Activated T-helper 1 cell treated with anti-CD3 and anti-CD28 coated beads, Interleukin-12 subunit alpha, Interleukin-12 subunit beta, Interleukin-2, Interleukin-4 antibody, amounts not matched to agents 30 ng/mL and 10 ng/mL and 1 ng/mL, durations not matched to agents 14 hours and 24 hours and 36 hours (primary cell): ENCODE data around the gene SLC10A3. TPM values are rescaled to one million over a fixed set of nuclear protein-coding genes. Genes with fewer than 3 reads are reported as not detected.
A peak's percentile ranks its signal among the peaks of the same experiment; 100 is the strongest.

Experiments used
- DNase-seq: peaks from one replicate; pipeline ENCODE4 v3.0.0; 2021; ENCODE audit warnings: low spot score
- H3K27ac Mint-ChIP-seq: one replicate; pipeline ENCODE4 v1.8.0; 2021; ENCODE audit warnings: mild to moderate bottlenecking, mixed read lengths
- H3K27me3 Mint-ChIP-seq: one replicate; pipeline ENCODE4 v1.8.0; 2022; ENCODE audit warnings: mild to moderate bottlenecking, moderate library complexity, mixed read lengths; ENCODE audit not compliant: insufficient read depth
- H3K36me3 Mint-ChIP-seq: one replicate; pipeline ENCODE4 v1.8.0; 2021; ENCODE audit warnings: low read depth, mixed read lengths
- H3K4me1 Mint-ChIP-seq: one replicate; pipeline ENCODE4 v1.8.0; 2021; ENCODE audit warnings: low read depth, mixed read lengths
- H3K4me3 Mint-ChIP-seq: one replicate; pipeline ENCODE4 v1.8.0; 2021; ENCODE audit warnings: mild to moderate bottlenecking, moderate library complexity, mixed read lengths
- H3K9me3 Mint-ChIP-seq: one replicate; pipeline ENCODE4 v1.8.0; 2021; ENCODE audit warnings: mixed read lengths
- intact Hi-C: fragments of 100-400 bp; cut with micrococcal nuclease; formaldehyde crosslinking; loops from one replicate; pipeline ENCODE4 v1.15.1; 2024
- total RNA-seq: library from RNA; stranded (reverse); gene quantifications from 2 replicates; pipeline ENCODE4 v1.2.3, GENCODE V29; 2022

SLC10A3 gene
- total RNA-seq, 1 donor from 2014 or later, result 19.9 TPM

GRCh38 chrX:154517101-154517781, 26.8 kb upstream of the SLC10A3 start:
- peaks cover 20% of the 10 kb centered on the region for H3K4me1 Mint-ChIP-seq
- peaks cover 5% of the 10 kb centered on the region for H3K36me3 Mint-ChIP-seq
- DNase-seq, result no peak
- intact Hi-C loops, result loop anchor here (2.0 to 10.0 kb wide), 2 partner anchors 88 to 542 kb away; partner anchors contain the start of genes ATP6AP1, HCFC1 and TMEM187
- H3K4me3 Mint-ChIP-seq, result peak overlapping the region; percentile 87
- no peaks in the 10 kb centered on the region for H3K9me3 Mint-ChIP-seq
- no peak overlapping the region for H3K27ac Mint-ChIP-seq
- no peaks in the 10 kb centered on the region for H3K27me3 Mint-ChIP-seq

DNA sequence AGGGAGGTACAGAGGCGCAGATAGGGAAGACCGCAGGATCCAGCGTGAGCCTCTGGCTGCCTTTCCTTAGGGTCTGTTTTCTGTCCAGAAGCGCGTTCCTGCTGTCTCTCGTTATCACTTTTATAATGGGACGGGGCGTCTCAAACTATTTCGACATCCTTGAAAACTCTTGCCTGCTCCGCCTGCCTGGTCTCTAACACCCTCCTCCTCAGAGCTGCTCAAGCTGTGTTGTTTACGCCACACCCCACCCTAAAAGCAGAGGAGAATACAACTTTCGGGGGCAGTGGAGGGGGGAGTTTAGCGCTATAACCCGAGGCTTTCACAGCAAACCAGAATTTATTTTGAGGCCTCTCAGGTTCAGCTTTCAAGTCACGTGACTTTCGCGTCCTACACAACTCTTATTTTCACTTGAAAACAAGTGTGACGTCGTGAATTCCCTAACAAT, 26.2 kb upstream of the SLC10A3 start:
- H3K9me3 Mint-ChIP-seq, result no peaks in the 10 kb centered on the region
- intact Hi-C loops, result loop anchor here (1.0 to 10.0 kb wide), 6 partner anchors 26 to 542 kb away; partner anchors contain the start of genes ATP6AP1, HCFC1, IKBKG and LAGE3

GRCh38 chrX:154515966-154516655, 25.7 kb upstream of the SLC10A3 start, which contains the start of gene FAM3A:
TSS of gene FAM3A (minus strand) at chrX:154516232. CDS start at chrX:154515772, 460 bp downstream.
- no peaks in the 10 kb centered on the region for H3K27me3 Mint-ChIP-seq

More for the DNA sequence above, 26.2 kb upstream of the SLC10A3 start:
- peaks cover 23% of the 10 kb centered on the region for H3K4me1 Mint-ChIP-seq
- peaks cover 5% of the 10 kb centered on the region for H3K36me3 Mint-ChIP-seq
- peak overlapping the region; percentile 91 for H3K27ac Mint-ChIP-seq
- peak overlapping the region; percentile 87 for H3K4me3 Mint-ChIP-seq
- no peaks in the 10 kb centered on the region for H3K27me3 Mint-ChIP-seq
- no peak for DNase-seq

GRCh38 chrX:154515090-154515965, 24.9 kb upstream of the SLC10A3 start:
- peak overlapping the region; percentile 81 for H3K4me3 Mint-ChIP-seq
- peak; percentile 4 for DNase-seq

More at GRCh38 chrX:154515966-154516655, 25.7 kb upstream of the SLC10A3 start, which contains the start of gene FAM3A:
- intact Hi-C loops, result loop anchor here (1.0 to 10.0 kb wide), 6 partner anchors 26 to 541 kb away; partner anchors contain the start of genes ATP6AP1, HCFC1, IKBKG and LAGE3
- Mint-ChIP-seq H3K4me3 (peak within 1 kb of the TSS; percentile 87), H3K9me3 (no peaks in the 10 kb centered on the region), H3K4me1 (peaks cover 28% of the 10 kb centered on the region), H3K36me3 (peaks cover 6% of the 10 kb centered on the region), H3K27ac (peak within 1 kb of the TSS; percentile 91)
- DNase-seq, result peak; percentile 87

GRCh38 chrX:154513716-154514115, 23.3 kb upstream of the SLC10A3 start:
- no peak for DNase-seq
- Mint-ChIP-seq H3K36me3 (peaks cover 23% of the 10 kb centered on the region), H3K4me1 (peaks cover 34% of the 10 kb centered on the region), H3K27ac (peak overlapping the region; percentile 84), H3K27me3 (no peaks in the 10 kb centered on the region), H3K9me3 (no peaks in the 10 kb centered on the region), H3K4me3 (peak overlapping the region; percentile 75)
- intact Hi-C loops, result loop anchor here (10.0 kb wide), 1 partner anchor 539 kb away; the partner anchor contains the start of genes HCFC1 and TMEM187

More at GRCh38 chrX:154515090-154515965, 24.9 kb upstream of the SLC10A3 start:
- H3K27ac Mint-ChIP-seq, result peak overlapping the region; percentile 51
- no peaks in the 10 kb centered on the region for H3K9me3 Mint-ChIP-seq
- H3K4me1 Mint-ChIP-seq, result peaks cover 34% of the 10 kb centered on the region
- H3K27me3 Mint-ChIP-seq, result no peaks in the 10 kb centered on the region
- intact Hi-C loops, result loop anchor here (10.0 kb wide), 1 partner anchor 541 kb away; the partner anchor contains the start of genes HCFC1 and TMEM187
- H3K36me3 Mint-ChIP-seq, result peaks cover 10% of the 10 kb centered on the region

DNA sequence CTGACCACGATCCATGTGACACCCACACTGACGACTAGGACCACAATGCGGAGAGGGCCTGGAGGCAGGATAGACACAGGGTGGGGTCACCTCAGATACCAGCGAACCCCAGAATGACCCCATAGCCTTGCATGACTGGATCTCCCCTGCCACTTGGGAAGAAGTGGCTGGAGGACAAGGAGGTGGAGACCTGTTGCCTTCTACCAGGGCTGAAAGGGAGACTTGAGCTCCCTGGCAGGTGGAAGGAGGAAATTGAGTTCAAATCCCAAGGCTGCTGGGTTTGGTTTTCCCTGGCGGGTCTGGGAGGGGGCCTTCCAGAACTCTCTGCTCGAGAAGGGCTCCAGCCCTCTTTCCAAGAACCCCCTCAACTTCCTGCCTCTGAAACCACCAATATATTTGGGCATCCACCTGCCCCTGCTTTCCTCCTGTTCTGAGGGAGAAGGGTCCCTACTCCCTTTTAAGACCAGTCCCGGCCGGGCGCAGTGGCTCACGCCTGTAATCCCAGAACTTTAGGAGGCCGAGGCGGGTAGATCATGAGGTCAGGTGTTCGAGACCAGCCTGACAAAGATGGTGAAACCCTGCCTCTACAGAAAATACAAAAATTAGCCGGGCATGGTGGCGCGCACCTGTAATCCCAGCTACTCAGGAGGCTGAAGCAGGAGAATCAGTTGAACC, 22.6 kb upstream of the SLC10A3 start:
- no peaks in the 10 kb centered on the region for H3K9me3 Mint-ChIP-seq
- H3K27ac Mint-ChIP-seq, result no peak overlapping the region
- H3K4me3 Mint-ChIP-seq, result no peak overlapping the region
- H3K27me3 Mint-ChIP-seq, result no peaks in the 10 kb centered on the region
- DNase-seq, result no peak
- peaks cover 27% of the 10 kb centered on the region for H3K36me3 Mint-ChIP-seq
- peaks cover 34% of the 10 kb centered on the region for H3K4me1 Mint-ChIP-seq
- intact Hi-C loops, result loop anchor here (10.0 kb wide), 1 partner anchor 538 kb away; the partner anchor contains the start of genes HCFC1 and TMEM187

DNA sequence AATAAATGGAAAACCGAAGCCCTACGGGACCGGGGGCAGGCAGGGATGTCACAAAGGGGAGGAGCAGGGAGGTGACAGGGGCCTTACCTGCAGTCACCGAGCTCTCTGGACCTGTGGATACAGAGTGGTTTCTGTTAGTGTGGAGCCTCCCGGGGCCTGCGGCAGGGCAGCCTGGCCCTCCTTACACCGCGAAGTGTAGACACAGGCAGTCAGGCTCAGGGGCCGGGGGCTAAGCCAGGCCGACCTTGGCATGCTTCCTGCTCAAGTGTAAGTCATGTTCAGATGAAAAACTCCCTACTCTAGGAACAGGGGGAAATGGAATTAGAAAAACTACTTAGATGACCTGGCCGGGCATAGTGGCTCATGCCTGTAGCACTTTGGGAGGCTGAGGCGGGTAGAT, 21.3 kb upstream of the SLC10A3 start:
- Mint-ChIP-seq H3K9me3 (no peaks in the 10 kb centered on the region), H3K4me3 (no peak overlapping the region), H3K27me3 (no peaks in the 10 kb centered on the region), H3K27ac (peak overlapping the region; percentile 23), H3K36me3 (peaks cover 27% of the 10 kb centered on the region), H3K4me1 (peaks cover 32% of the 10 kb centered on the region)
- DNase-seq, result no peak
- intact Hi-C loops, result loop anchor here (10.0 kb wide), 1 partner anchor 537 kb away; the partner anchor contains the start of genes HCFC1 and TMEM187

- Mint-ChIP-seq H3K4me1 (peaks cover 22% of the 10 kb centered on the region), H3K36me3 (peaks cover 28% of the 10 kb centered on the region), H3K4me3 (no peak overlapping the region), H3K27me3 (no peaks in the 10 kb centered on the region), H3K27ac (no peak overlapping the region), H3K9me3 (no peaks in the 10 kb centered on the region)
- intact Hi-C loops, result no loop called here
- DNase-seq, result no peak
Measured at GRCh38 chrX:154509455-154509854, 19.0 kb upstream of the SLC10A3 start.

DNA sequence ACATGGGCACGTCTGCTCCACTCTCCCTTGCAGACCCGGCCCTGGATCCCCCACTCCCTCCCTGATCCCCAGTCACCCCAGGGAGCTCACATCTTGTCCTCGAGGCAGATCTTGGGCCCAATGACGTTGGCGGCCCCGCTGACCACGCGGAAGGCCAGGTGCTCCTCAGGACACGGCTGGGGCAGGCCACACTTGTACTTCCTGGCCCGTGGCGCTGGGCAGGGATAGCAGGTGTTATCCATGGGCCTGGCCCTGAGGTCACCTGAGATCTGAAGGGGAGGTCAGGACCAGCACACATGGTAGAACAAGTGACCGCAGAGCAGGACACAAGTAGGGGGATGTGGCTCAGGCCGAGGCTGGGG, 17.9 kb upstream of the SLC10A3 start:
- Mint-ChIP-seq H3K4me1 (peaks cover 14% of the 10 kb centered on the region), H3K27me3 (no peaks in the 10 kb centered on the region), H3K9me3 (no peaks in the 10 kb centered on the region), H3K36me3 (peaks cover 24% of the 10 kb centered on the region), H3K27ac (no peak overlapping the region), H3K4me3 (no peak overlapping the region)
- DNase-seq, result no peak
- intact Hi-C loops, result no loop called here

GRCh38 chrX:154507673-154508383, 17.4 kb upstream of the SLC10A3 start:
- no peaks in the 10 kb centered on the region for H3K27me3 Mint-ChIP-seq
- H3K27ac Mint-ChIP-seq, result no peak overlapping the region
- peaks cover 24% of the 10 kb centered on the region for H3K36me3 Mint-ChIP-seq
- DNase-seq, result no peak
- H3K4me1 Mint-ChIP-seq, result peaks cover 14% of the 10 kb centered on the region
- intact Hi-C loops, result no loop called here
- no peak overlapping the region for H3K4me3 Mint-ChIP-seq
- H3K9me3 Mint-ChIP-seq, result no peaks in the 10 kb centered on the region
